Measurements from ENCODE around the gene RELCH. TPM values are rescaled to one million over a fixed set of nuclear protein-coding genes. Genes with fewer than 3 reads are reported as not detected.

The RELCH gene
- polyA plus RNA-seq, 1 experiment = 8.2 TPM

- no peak for DNase-seq (ENCODE audit: low read depth)
- Histone ChIP-seq H3K4me3 (ENCODE audit: low read depth, low read length) (no peak overlapping the region), H3K27me3 (ENCODE audit: control insufficient read depth, insufficient read depth, low read length) (peaks cover 4% of the 10 kb centered on the region), H3K36me3 (ENCODE audit: control insufficient read depth, insufficient read depth, low read length) (no peaks in the 10 kb centered on the region)
- POLR2A ChIA-PET = no interaction called here
- CTCF ChIA-PET = no interaction called here
- TF ChIP-seq, protein P1, sequence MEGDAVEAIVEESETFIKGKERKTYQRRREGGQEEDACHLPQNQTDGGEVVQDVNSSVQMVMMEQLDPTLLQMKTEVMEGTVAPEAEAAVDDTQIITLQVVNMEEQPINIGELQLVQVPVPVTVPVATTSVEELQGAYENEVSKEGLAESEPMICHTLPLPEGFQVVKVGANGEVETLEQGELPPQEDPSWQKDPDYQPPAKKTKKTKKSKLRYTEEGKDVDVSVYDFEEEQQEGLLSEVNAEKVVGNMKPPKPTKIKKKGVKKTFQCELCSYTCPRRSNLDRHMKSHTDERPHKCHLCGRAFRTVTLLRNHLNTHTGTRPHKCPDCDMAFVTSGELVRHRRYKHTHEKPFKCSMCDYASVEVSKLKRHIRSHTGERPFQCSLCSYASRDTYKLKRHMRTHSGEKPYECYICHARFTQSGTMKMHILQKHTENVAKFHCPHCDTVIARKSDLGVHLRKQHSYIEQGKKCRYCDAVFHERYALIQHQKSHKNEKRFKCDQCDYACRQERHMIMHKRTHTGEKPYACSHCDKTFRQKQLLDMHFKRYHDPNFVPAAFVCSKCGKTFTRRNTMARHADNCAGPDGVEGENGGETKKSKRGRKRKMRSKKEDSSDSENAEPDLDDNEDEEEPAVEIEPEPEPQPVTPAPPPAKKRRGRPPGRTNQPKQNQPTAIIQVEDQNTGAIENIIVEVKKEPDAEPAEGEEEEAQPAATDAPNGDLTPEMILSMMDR (IDR thresholded peaks at IDR 0.05; ENCODE audit: insufficient read depth, low read depth, low read length) = no peak
Observed at GRCh38 chr18:62357079-62357719, 170.1 kb downstream of the RELCH start.

Small RNAs within 50 kb of the gene (small RNA-seq; reads per million reads assigned to genes)
- gene RF00019 (ENCODE audit: insufficient read length, low read depth, low replicate concordance) = not detected

Other genes with a start within 250 kb of the RELCH start
- gene PIGN, start 199 bp upstream of the RELCH start, polyA plus RNA-seq (2011; rRNA removed) = 12.0 and 31.5 TPM in 2 replicates
- gene TNFRSF11A, start 138.1 kb downstream of the RELCH start, polyA plus RNA-seq (2011; rRNA removed) = 0.06 TPM in 1 of 2 replicates, not detected in the other